ENCODE results near the gene USP31.

The USP31 gene

DNA sequence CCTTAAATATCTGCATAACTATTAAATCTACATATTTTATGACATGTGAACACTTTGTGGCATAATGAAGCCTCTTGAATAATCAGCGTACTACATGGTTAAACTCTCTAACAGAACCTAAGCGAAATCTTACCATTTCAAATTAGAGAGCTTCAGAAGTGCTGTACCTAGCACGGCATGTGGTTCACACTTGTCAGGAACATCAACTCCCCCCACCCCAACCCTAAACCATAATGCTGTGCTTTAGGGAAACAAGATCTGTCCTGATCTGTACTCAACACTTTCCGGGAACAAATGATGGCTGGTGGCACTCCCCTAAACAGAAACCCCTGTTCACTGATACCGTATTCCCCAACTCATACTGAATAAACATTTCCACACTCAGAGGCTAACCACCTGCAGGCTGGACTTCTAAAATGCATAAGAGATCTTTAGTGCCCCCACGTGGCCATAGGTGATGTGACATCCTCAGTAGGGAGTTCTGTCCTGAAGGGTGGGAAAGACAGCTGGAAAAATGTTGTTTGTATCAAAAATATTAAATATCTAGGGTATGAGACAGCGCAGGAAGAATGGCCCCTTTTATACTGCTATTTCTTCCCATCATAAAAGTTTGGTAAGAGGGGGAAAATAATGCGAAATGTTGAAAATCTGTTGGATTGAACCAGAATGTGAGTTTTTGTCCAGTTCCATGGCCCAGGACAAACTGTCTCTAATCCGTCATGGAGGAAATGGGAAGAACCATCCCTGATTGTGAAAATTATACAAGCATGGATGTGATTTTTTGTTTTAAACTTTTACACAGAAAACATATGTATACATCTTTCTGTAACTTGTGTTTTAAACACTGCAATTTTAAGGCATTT is 88.6 kb downstream of the USP31 start:
- TF ChIP-seq, protein P1, sequence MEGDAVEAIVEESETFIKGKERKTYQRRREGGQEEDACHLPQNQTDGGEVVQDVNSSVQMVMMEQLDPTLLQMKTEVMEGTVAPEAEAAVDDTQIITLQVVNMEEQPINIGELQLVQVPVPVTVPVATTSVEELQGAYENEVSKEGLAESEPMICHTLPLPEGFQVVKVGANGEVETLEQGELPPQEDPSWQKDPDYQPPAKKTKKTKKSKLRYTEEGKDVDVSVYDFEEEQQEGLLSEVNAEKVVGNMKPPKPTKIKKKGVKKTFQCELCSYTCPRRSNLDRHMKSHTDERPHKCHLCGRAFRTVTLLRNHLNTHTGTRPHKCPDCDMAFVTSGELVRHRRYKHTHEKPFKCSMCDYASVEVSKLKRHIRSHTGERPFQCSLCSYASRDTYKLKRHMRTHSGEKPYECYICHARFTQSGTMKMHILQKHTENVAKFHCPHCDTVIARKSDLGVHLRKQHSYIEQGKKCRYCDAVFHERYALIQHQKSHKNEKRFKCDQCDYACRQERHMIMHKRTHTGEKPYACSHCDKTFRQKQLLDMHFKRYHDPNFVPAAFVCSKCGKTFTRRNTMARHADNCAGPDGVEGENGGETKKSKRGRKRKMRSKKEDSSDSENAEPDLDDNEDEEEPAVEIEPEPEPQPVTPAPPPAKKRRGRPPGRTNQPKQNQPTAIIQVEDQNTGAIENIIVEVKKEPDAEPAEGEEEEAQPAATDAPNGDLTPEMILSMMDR (IDR thresholded peaks at IDR 0.05; ENCODE audit: low read depth, low read length, missing control alignments) = peak; percentile 90
- no peak overlapping the region for H3K27ac ChIP-seq
- no peaks in the 10 kb centered on the region for H3K27me3 ChIP-seq (replicated peaks)
- in situ Hi-C loops (cut with HindIII; ENCODE audit: low pct_ligation_motif_present, low sequenced_read_pairs) = no loop called here
- H3K36me3 ChIP-seq (replicated peaks) = no peaks in the 10 kb centered on the region
- peak; percentile 76 for DNase-seq
- H3K4me3 ChIP-seq (ENCODE audit: low read depth, low read length) = no peak overlapping the region

DNA sequence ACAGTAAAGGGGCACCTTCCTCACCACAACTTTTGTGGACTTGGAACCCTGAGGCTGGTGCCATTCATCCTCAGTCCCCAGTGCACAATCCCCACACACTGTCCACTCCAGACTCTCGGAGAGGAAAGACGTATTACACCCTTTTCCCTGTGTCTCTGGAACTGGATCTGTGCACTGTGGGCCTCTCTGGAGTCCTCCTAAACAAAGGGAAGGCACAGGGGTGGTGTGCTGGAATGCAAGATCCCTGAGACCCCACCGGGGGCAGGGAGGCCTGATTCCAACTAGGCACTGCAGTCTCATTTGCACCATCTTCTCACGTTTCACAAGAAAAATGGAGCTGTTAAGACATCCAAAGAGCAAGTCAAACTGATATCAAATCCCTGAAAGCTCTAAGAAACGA is 89.8 kb downstream of the USP31 start:
- Histone ChIP-seq H3K27ac (no peak overlapping the region), H3K36me3 (replicated peaks) (no peaks in the 10 kb centered on the region), H3K4me3 (ENCODE audit: low read depth, low read length) (no peak overlapping the region), H3K27me3 (replicated peaks) (no peaks in the 10 kb centered on the region)
- in situ Hi-C loops (cut with HindIII; ENCODE audit: low pct_ligation_motif_present, low sequenced_read_pairs) = no loop called here
- DNase-seq = no peak
- TF ChIP-seq, protein P1 (IDR thresholded peaks at IDR 0.05; ENCODE audit: low read depth, low read length, missing control alignments) = no peak

DNA sequence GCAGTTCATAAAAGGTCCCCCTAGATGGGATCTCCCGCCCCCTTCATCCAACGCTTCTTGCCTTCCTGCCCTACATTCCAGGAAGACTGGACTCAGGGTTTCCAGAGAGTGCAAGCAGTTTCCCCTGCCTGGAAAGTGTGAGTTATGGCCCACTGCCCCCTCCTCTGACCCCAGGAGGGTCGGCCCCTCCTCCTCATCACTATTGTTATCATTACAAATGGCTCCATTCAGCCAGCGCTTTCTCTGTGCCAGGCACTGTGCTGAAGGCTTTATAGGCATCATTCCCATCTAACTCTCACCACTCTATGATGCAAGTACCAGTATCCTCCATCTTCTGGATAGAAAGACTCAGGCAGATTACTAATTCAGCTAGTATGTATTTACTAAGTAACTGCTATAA is 90.7 kb downstream of the USP31 start:
- H3K4me3 ChIP-seq (ENCODE audit: low read depth, low read length) = no peak overlapping the region
- no peaks in the 10 kb centered on the region for H3K36me3 ChIP-seq (replicated peaks)
- in situ Hi-C loops (cut with HindIII; ENCODE audit: low pct_ligation_motif_present, low sequenced_read_pairs) = no loop called here
- no peak for DNase-seq
- TF ChIP-seq, protein P1 (IDR thresholded peaks at IDR 0.05; ENCODE audit: low read depth, low read length, missing control alignments) = no peak
- no peak overlapping the region for H3K27ac ChIP-seq
- no peaks in the 10 kb centered on the region for H3K27me3 ChIP-seq (replicated peaks)

DNA sequence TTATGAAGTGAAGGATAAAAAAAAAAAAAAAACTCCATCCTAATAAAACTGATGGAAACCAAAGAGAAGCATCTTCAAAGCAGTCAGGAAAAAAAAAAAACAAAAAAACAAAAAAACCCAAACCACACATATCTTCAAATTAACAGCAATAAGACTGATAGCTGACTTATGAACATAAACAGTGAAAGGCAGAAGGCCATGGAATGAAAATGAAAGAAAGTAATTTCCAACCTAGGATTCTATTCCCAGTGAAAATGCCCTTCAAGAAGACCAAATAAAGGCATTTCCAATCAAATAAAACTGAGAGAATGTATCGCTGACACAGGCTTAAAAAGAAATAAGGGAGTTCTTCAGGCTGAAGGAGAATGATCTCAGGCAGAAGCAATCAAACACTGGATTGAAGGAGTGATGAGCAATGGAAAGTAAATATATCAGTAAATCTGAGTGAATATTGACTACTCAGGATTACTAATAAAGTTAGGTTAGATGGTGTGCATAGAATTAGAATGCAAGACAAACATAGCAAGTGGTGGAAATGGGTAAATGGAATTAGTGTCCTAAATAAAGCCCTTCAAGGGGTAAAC is 92.1 kb downstream of the USP31 start:
- TF ChIP-seq, protein P1 (IDR thresholded peaks at IDR 0.05; ENCODE audit: low read depth, low read length, missing control alignments) = no peak
- Histone ChIP-seq H3K4me3 (ENCODE audit: low read depth, low read length) (no peak overlapping the region), H3K27me3 (replicated peaks) (no peaks in the 10 kb centered on the region), H3K36me3 (replicated peaks) (no peaks in the 10 kb centered on the region), H3K27ac (no peak overlapping the region)
- in situ Hi-C loops (cut with HindIII; ENCODE audit: low pct_ligation_motif_present, low sequenced_read_pairs) = no loop called here
- no peak for DNase-seq

DNA sequence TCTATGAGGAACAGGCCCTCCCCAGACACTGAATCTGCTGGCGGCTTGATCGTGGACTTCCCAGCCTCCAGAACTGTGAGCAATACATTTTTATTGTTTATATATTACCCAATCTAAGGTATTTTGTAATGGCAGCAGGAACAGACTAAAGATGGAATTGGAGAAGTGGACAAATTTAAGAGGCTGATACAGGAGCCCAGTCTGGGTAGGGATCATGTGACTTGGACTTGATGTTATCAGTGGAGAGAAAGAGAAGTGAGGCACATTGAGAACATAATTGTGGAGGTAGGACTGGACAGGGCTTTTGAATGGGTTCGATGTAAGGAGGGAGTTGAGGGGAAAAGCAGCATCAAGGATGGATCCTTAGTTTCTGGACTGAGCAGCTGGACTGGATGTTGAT is 93.8 kb downstream of the USP31 start:
- Histone ChIP-seq H3K36me3 (replicated peaks) (no peaks in the 10 kb centered on the region), H3K27ac (no peak overlapping the region), H3K27me3 (replicated peaks) (no peaks in the 10 kb centered on the region), H3K4me3 (ENCODE audit: low read depth, low read length) (no peak overlapping the region)
- TF ChIP-seq, protein P1 (IDR thresholded peaks at IDR 0.05; ENCODE audit: low read depth, low read length, missing control alignments) = no peak
- DNase-seq = no peak
- in situ Hi-C loops (cut with HindIII; ENCODE audit: low pct_ligation_motif_present, low sequenced_read_pairs) = no loop called here

All from brain microvascular endothelial cell (primary cell).